ENCODE results near the gene TBC1D14.
"Not testable (repeated sequence)": the region's sequence is repeated elsewhere in the genome, so short reads cannot be mapped to it uniquely, and the experiment has no call there.

Gene TBC1D14

DNA sequence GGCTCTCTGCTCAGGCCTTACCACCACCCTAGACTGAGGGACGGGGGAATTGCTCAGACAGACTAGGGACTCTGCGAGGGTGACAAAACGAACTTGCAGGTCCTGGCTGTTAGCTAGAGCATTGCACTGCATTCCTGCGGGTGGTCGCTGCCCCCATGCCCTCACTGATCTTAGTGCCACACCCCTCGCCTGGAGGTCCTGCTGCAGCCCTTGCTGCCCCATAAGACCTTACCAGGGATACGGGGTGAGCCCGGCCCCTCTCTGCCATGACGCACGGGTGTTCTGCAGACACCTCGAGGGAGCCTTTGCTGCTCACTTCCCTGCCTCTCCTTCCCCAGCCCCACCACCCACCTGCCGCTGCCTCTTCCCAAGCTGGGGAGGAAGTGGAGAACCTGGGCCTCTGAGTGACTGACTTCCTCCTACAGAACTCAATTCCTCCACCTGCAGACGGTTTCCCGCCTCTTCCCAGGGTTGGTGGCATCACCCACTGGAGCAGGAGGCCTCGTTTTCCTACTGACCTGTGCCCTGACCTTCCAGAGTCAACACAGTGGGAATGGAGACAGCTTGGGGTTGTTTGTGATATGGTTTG lies 19.8 kb upstream of the TBC1D14 start:
- FAIRE-seq (no peak), DNase-seq (ENCODE audit: low spot score) (no peak)

DNA sequence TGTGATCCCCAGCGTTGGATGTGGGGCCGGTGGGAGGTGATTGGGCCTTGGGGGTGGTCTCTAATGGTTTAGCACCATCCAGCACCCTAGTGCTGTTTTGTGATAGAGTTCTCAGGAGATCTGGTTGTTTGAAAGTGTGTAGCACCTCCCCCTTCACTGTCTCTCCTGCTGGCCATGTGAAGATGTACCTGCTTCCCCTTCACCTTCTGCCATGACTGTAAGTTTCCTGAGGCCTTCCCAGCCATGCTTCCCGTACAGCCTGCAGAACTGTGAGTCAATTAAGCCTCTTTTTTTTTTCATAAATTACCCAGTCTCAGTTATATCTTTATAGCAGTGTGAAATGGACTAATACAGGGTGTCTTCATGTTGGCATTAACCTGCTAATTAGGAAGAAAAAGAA lies 19.3 kb upstream of the TBC1D14 start:
- no peak for DNase-seq (ENCODE audit: low spot score)
- no peak for FAIRE-seq

DNA sequence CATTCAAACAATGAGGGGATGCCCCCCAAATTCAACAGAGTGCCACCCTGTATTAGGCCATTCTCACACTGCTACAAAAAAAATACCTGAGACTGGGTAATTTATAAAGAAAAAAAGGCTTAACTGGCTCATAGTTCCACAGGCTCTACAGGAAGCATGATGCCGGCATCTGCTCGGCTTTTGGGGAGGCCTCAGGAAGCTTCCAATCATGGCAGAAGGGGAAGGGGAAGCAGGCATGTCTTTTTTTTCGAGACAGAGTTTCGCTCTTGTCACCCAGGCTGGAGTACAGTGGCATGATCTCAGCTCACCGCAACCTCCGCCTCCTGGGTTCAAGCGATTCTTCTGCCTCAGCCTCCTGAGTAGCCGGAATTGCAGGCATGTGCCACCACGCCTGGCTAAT lies 18.7 kb upstream of the TBC1D14 start:
- FAIRE-seq: not testable (repeated sequence)

DNA sequence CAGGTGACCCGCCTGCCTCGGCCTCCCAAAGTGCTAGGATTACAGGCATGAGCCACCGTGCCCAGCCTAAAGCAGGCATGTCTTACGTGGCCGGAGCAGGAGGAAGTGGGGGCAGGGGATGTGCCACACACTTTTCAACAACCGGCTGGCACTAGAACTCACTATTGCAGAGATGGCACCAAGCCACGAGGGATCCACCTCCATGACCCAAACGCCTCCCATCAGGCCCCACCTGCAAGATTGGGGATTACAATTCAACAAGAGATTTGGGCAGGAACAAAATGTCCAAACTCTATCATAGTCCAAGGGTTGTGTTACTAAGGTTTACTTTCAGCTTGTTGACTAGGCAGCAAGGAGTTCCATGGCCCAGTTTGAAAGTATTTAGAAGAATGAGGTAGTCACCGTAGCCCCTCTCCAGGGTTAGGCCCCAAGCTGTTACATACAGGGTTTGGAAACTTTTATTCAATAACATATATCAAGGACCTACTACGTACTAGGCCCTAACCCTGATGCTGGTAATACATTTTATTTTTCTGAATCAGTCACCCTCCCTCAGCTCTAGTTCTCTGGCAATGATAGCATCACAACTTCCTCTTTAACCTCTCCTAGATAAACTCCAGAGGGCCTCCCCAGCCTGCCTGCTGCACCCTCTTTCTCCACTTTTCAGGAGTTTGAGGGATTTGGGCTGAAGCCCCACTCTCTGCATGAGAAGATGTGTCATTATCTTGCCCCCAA lies 18.0 kb upstream of the TBC1D14 start:
- DNase-seq (ENCODE audit: low spot score) (no peak), FAIRE-seq (no peak)

More for the DNA sequence above, 18.7 kb upstream of the TBC1D14 start:
- not testable (repeated sequence) for DNase-seq (ENCODE audit: low spot score)

DNA sequence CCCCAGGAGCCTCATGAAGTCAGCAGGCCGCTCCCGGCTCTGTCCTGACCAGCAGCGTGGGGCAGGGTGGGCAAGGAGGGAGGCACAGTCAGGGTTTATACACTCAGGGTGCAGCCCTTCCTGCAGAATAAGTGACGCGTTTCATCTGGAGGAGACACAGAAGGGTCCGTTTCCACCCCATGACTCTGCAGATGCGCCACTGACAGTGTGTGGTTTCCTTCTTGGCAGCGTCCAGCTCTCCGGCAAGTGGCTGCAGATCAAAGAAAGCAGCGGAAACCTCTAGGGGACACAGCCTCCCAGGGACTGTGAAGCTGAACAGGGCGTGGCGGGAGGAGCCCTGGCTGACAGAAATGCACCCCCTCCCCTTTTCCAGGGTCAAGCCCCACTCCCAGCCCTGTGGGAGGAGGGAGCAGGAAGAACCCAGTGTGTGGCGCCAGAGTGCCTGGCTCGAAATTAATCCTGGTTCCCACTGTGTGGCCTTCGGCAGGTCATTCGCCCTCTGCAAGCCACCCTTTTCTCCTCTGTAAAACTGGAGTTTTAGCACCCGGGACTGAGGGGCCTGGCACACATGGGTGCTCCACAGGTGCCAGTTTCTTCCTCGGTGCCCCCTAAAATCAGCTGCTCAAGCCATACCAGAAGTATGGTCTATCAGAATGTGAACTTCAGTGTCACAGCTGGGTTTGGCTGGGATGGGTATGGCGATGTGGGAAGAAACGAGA lies 17.3 kb upstream of the TBC1D14 start:
- no peak for DNase-seq (ENCODE audit: low spot score)
- no peak for FAIRE-seq

DNA sequence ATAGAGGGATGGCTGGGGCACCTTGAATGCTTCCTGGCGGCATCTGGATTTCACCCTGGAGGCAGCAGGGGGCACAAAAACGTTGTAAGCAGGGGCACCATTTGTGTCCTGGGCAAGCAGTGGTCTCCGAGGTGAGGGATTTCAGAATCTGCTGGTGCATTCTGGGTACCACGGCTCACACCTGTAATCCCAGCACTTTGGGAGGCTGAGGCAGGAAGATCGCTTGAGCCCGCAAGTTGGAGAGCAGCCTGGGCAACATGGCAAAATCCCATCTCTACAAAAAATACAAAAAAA lies 16.8 kb upstream of the TBC1D14 start:
- no peak for FAIRE-seq
- no peak for DNase-seq (ENCODE audit: low spot score)

DNA sequence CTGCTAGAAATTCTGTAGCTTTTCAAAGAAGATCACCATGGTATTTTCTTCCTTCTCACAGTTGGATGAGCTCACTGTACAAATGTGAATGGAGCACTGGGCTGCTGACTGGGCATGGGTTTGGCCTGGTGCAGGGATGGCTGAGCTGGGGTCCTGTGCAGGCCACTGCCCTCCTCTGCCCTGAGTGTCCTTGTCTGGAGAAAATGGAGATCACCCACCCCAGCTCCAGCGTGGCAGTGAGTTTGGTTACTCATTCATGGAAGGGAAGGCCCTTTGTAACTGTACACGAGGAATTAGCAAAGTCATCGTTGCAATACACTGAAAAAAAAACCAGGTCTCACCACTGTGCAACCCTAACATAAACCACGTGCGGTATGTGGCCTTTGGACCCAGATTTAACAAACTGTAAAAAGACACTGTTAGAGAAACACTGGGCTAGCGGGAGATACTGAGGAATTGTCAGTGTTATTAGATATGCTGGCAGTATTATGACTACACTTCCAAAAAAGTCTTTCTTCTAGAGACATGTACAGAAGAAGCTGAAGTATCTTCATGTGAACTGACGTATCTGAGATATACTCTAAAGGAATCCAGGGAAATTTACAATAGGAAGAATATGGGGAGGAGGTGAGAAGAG lies 16.1 kb upstream of the TBC1D14 start:
- FAIRE-seq: no peak
- no peak for DNase-seq (ENCODE audit: low spot score)

DNA sequence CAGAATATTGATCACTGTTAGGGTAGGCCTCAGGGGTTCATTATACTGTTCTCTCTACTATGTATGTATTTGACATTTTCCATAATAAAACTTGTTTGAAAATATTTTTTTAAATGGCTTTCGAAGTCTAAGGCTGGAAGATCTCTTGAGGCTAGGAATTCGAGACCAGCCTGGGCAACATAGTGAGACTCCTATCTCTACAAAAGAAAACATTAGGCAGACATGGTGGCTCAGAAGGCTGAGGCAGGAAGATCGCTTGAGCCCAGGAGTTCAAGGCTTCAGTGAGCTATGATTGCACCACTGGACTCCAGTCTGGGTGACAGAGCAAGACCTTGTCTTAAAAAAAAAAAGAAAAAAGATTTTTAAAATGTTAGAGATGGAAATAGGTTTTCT lies 15.5 kb upstream of the TBC1D14 start:
- no peak for FAIRE-seq
- no peak for DNase-seq (ENCODE audit: low spot score)

DNA sequence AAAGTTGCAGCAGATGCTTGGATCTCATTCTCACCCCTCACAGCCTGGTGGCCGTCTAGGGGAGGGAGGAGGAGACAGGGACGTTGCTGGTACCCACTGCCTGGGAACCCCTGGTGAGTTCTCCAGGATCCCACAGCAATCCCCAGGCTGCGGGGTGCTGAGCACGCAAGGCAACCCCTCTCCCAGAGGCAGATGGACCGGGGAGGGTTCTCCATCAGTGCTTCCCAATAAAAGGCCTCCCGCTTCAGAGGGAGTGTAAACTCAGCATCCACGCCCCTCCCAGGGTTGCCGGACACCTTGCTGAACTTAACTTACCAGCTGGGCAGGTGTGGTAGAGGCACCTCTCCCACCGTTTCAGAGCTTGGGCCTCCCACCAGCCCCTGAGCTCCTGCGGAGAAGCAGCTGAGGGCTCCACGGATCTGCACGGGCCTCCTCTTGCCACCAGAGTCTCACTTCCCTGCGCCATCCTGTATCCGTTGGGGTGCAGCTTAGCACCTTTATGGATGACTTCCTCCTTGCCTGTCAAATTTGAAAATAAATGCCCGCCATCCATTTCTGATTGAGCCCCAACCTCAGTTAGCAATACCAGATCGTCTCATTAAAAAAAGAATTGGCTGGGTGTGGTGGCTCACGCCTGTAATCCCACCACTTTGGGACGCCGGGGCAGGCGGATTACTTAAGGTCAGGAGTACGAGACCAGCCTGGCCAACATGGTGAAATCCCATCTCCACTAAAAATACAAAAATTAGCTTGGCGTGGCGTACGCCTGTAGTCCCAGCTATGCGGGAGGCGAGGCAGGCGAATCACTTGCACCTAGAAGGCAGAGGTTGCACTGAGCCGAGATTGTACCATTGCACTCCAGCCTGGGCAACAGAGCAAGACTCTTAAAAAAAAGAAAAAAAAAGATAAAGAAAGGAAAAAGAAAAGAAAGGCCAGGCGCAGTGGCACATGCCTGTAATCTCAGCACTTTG lies 14.8 kb upstream of the TBC1D14 start:
- FAIRE-seq: no peak
- no peak for DNase-seq (ENCODE audit: low spot score)

DNA sequence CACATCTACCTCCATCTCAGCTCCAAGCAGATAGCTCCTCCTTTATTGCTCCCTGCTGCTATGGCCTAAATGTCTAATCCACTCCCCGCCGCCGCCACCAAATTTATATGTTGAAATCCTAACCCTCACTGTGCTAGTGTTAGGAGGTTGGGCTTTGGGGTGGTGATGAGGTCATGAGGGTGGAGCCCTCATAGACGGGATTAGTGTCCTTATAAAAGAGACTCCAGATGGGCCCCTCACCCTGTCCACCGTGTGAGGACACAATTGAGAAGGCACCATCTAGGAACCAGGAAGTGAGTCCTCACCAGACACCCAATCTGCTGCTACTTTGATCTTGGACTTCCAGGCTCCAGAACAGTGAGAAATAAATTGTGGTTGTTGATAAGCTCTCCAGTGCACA lies 13.6 kb upstream of the TBC1D14 start:
- FAIRE-seq: no peak

DNA sequence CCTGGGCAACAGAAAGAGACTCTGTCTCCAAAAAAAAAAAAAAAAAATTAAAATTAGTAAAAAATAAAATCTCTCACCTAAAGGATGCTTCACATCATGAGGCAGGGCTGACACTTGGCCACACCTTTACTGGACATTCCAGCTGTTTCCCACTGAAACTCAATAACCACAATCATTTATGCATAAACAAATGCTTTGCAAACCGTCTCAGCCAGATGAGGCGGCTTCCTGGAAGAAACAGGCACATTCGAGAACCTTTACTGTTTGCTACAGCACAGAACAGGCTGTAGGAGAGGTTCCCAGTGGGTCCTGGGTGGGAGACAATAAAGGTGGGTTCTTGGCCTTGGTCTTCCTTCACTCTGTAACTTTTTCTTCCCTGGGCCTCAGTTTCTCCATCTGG lies 10.9 kb upstream of the TBC1D14 start:
- no peak for DNase-seq (ENCODE audit: low spot score)
- FAIRE-seq: no peak

More for the DNA sequence above, 13.6 kb upstream of the TBC1D14 start:
- no peak for DNase-seq (ENCODE audit: low spot score)

DNA sequence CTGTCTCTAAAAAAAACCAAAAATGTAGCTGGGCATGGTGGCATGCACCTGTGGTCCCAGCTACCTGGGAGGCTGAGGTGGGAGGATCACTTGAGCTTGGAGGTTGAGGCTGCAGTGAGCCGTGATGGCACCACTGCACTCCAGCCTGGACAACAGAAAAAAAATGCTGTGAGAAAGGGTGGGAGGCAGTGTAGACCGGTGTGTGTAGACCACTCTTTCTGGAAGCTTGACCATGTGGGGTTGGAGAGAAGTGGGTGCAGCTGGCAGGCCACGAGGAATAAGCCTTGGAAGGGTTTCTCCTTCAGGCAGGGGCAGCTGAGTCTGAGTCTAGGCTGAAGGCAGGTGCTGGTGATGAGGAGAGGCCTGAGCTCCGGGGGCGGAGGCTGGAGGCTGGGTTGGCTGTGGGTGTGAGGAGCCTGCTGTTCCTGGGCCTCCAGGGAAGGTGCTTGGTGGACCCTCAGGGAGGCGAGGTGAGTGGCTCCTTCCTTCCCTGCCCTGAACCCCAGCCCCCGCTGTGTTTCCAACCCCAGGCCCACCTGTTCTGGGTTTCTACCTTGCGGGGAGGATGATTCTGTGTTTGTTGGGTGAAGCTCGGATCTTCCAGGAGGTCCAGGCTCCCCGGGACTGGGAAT lies 9.3 kb upstream of the TBC1D14 start:
- FAIRE-seq (no peak), DNase-seq (ENCODE audit: low spot score) (no peak)

DNA sequence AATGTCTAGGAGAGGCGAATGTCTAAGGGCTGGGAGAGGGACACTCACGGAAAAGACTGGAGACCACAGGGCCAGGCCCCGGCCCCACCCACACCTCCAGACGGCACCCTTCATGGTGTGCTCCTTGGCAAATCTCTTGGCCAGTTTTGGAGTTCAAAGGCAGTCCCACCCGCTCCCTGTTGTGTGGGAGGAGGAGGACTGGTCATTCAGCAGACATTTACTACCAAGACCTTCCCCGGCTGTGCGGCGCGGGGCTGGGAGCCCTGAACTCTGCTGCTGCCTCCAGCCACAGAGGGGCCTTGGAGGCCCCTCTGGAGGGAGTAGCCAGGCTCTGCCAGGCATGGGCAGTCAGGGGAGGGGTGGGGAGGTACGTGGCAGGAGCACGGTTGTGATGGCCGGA lies 8.7 kb upstream of the TBC1D14 start:
- no peak for DNase-seq (ENCODE audit: low spot score)
- FAIRE-seq: no peak

DNA sequence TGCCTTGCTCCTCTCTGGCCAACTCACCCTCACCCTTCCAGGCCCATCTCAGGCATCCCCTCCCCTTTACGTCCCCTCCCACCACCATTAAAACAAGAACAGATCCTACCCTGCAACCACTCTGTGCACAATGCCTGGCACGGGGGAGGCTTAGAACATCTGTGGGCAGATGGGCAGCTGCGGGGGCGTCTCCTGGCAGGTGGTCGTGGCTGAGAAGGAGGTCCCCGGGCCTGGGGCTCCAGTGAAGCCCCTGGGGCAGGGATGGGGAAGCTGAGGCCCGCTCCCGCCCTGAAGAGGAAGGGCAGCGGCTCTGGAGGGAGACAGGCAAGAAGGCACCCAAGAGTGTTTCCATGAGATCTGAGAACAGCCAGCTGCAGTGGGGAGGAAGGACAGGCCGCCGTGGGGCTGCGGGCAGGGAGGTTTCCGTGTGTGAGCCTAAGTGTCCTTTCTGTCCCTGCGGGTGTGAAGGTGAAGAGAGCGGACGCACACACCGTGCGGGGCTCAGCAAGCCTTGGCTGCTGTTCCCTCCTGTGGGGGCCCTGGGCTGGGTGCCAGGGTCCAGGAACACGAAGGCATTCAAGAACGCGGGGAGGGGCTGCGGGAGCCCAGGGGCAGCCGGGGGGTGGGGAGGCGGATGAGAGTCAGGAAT lies 7.8 kb upstream of the TBC1D14 start:
- DNase-seq (ENCODE audit: low spot score): no peak
- FAIRE-seq: no peak

DNA sequence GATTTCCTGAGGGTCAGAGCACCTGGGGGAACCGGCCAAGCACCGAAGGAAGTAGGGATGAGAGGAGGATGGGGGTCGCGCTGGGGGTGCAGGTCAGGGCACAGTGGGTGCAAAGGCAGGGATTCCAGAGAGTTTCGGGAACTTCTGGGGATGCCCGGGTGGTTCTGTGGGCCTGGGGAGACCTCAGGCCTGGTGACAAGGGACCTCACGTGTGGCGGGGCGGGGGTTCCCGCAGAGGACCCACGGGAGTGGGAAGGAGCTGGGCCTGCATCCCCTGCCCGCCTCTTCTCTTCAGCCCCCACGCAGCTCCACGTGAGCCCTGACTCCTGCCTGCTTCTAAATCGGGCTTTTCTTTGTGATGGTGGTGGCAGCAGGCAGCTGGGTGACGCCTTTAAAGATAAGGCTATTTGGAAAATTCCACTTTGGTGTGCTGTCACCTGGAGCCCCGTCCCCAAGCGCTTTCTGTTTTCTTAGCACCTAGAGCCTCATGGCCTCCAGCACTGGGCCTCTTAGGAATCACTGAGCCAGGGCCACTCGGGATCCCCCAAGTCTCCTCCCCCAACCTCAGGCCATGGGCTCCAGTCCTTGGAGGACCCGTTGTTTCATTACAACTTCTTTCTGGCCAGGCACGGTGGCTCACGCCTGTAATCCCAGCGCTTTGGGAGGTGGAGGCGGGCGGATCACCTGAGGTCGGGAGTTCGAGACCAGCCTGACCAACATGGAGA lies 7.1 kb upstream of the TBC1D14 start:
- DNase-seq (ENCODE audit: low spot score) (no peak), FAIRE-seq (no peak)

DNA sequence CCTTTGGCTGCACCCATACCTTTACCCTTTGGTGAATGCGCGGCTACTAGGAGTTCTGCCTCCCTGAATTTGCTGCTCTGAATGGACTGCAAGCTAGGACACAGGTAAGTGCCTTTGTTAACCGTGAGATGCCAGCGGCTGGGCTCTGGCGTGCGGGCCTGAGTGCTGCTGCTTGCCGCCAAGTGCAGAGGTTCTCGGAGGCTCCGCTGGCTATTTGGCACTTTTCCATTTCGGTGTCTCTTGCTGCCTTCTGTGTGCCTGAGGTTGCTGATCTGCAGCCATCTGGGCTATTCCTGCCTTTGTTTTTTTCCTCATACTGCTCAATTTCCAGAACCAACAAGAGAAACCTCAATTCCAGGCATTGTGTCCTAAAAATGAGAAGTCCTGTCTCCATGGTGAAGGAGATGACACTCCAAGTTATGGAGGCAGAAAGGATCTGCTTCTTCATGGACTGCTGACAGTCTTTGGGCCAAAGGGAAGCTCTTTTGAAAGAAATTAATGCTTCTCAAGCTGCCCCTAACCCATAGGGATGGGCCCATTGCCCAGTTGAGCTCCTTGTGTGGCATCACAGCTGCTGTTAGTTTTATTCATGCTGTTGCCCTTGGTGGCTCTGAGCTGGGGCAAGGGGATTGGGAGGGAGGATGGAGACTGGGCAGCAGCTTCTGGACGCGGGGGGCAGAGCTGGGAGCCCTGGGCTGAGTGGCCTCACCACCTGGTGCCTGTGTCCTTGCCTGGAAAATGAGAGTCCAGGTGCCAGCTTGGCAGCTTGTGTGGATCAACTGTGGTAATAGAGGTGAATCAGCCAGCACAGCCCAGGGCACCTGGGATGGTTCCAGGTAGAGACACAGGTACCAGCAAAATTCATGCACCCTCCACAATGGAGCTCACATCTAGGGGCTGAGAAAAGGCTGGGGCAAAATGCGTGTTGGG lies 3.8 kb upstream of the TBC1D14 start:
- FAIRE-seq (no peak), DNase-seq (ENCODE audit: low spot score) (no peak)

DNA sequence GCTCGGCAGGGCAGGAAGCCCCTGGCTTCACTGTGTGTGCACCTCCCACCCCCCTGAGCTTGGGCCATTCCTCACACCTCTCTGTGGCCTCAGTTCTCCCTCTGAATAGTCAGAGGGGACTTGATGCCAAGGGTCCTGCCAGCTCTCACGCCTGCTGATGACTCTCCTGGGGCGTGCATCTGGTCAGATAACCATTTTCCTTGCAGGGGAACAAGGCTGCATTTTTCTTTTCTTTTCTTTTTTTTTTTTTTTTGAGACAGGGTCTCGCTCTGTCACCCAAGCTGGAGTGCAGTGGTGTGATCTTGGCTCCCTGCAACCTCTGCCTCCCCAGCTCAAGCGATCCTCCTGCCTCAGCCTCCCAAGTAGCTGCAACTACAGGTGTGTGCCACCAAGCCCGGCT lies 3.1 kb upstream of the TBC1D14 start:
- not testable (repeated sequence) for FAIRE-seq; DNase-seq (ENCODE audit: low spot score)

DNA sequence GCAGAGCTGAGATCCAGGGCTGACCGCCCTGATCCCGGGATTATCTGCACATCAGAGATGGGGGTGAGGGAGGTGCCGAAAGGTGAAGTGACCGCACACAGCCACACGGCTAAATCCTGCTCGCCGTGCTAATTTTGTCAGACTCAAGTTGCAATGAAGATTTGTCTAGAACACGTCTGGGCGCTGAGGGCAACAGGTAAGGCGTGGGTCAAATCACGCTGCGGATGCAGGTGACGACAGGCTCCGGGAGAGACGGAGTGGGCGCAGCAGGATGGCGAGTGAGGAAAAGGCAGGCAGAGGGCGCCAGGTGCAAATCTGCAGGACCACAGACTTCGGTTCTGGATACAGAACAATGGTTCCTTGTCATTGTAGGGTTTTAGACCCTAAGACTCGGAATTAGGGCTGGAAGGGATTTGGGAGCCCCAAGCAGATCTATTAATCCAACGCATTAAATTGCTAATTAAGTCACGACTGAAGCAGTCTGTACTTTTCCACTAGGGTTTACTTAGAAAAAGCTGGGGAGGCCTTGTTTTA lies 1.9 kb upstream of the TBC1D14 start:
- FAIRE-seq (no peak), DNase-seq (ENCODE audit: low spot score) (no peak)
